H1 (cell line): ENCODE results near the gene ELAVL1.

Source experiments
- BCL11A ChIP-seq, 2 experiments: IDR thresholded peaks; one replicate each; pipeline ENCODE4 v1.6.1; 2011; ENCODE audit warnings: low read depth in 2 of 2, low read length in 2 of 2, mild to moderate bottlenecking in 2 of 2
- POLR2A ChIP-seq, 2 experiments: IDR thresholded peaks; 1 replicate in 1 of 2; 2 replicates in 1 of 2; pipeline ENCODE4 v1.6.1; 2011; ENCODE audit warnings: low read depth in 2 of 2, low read length in 2 of 2, mild to moderate bottlenecking in 2 of 2; ENCODE audit errors: control extremely low read depth in 1 of 2
- POLR2AphosphoS5 ChIP-seq: IDR thresholded peaks from 2 replicates; pipeline ENCODE4 v1.6.1; 2011; ENCODE audit warnings: low read depth, low read length
- SIN3A ChIP-seq, 2 experiments: IDR thresholded peaks in 1 of 2; conservative IDR thresholded peaks in 1 of 2; 2 replicates each; pipeline ENCODE4 v1.6.1; 2011 to 2012; ENCODE audit warnings: low read length in 2 of 2, improper control_type of control experiment in 1 of 2, low read depth in 1 of 2, mild to moderate bottlenecking in 1 of 2
- TF ChIP-seq, protein P1 (sequence below), 3 experiments: IDR thresholded peaks; 1 replicate in 2 of 3; 2 replicates in 1 of 3; pipeline versions ENCODE4 v1.5.1 to v1.6.1; 2011; ENCODE audit warnings: low read length in 3 of 3, mild to moderate bottlenecking in 3 of 3, inconsistent platforms in 2 of 3, low read depth in 1 of 3, moderate library complexity in 1 of 3; ENCODE audit not compliant: insufficient read depth in 1 of 3; ENCODE audit errors: control extremely low read depth in 1 of 3
- TF ChIP-seq, protein P2 (sequence below): IDR thresholded peaks from 2 replicates; pipeline ENCODE4 v1.6.1; 2011; ENCODE audit warnings: low read depth, mild to moderate bottlenecking, low read length; ENCODE audit not compliant: insufficient read depth

DNA sequence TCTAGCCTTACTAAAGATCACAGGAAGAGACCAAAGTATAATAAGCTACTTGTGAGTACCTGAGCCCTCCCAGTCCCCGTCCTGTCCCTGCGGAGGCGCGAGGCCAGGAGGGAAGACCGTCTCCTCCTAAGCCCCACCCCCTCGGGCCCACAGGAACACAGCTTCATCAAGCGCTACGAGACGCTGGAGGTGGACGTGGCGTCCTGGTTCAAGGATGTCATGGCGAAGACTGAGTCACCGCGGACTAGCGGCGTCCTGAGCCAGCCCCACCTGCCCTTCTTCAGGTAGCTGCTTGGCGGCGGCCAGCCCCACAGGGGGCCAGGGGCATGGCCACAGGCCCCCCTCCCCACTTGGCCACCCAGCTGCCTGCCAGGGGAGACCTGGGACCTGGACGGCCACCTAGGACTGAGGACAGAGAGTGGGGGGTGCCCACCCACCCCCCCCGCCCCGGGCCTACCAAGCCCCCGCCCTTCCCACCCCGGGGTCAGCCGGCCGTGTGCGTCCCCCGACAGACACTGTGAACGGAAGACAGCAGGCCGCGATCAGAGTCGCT lies 93.2 kb downstream of the ELAVL1 start:
- TF ChIP-seq, protein P1, sequence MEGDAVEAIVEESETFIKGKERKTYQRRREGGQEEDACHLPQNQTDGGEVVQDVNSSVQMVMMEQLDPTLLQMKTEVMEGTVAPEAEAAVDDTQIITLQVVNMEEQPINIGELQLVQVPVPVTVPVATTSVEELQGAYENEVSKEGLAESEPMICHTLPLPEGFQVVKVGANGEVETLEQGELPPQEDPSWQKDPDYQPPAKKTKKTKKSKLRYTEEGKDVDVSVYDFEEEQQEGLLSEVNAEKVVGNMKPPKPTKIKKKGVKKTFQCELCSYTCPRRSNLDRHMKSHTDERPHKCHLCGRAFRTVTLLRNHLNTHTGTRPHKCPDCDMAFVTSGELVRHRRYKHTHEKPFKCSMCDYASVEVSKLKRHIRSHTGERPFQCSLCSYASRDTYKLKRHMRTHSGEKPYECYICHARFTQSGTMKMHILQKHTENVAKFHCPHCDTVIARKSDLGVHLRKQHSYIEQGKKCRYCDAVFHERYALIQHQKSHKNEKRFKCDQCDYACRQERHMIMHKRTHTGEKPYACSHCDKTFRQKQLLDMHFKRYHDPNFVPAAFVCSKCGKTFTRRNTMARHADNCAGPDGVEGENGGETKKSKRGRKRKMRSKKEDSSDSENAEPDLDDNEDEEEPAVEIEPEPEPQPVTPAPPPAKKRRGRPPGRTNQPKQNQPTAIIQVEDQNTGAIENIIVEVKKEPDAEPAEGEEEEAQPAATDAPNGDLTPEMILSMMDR (IDR thresholded peaks at IDR 0.05; ENCODE audit: control extremely low read depth in 1 of 3, insufficient read depth in 1 of 3, low read depth in 1 of 3, low read length in 3 of 3), result no peak
- TF ChIP-seq POLR2A (IDR thresholded peaks at IDR 0.05; ENCODE audit: control extremely low read depth in 1 of 2, low read depth in 2 of 2, low read length in 2 of 2) (no peak), SIN3A (conservative IDR thresholded peaks at IDR 0.05 in 1 of 2, IDR thresholded peaks at IDR 0.05 in 1 of 2; ENCODE audit: low read depth in 1 of 2, low read length in 2 of 2) (no peak), POLR2AphosphoS5 (no peak), BCL11A (IDR thresholded peaks at IDR 0.05; ENCODE audit: low read depth in 2 of 2, low read length in 2 of 2) (no peak)
- TF ChIP-seq, protein P2, sequence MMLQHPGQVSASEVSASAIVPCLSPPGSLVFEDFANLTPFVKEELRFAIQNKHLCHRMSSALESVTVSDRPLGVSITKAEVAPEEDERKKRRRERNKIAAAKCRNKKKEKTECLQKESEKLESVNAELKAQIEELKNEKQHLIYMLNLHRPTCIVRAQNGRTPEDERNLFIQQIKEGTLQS, result no peak
